ENCODE results near the gene MARK3. TPM values are rescaled to one million over a fixed set of nuclear protein-coding genes. Genes with fewer than 3 reads are reported as not detected.

Gene MARK3
- total RNA-seq, 2 donors from 2014 or later = 87.2 to 147 TPM

GRCh38 chr14:103396463-103396862 is 11.2 kb downstream of the MARK3 start:
- TF ChIP-seq POLR2A (IDR thresholded peaks at IDR 0.05) = no peak
- TF ChIP-seq CTCF (IDR thresholded peaks at IDR 0.05) = no peak
- Histone ChIP-seq H3K4me3 (no peak overlapping the region), H3K27me3 (no peaks in the 10 kb centered on the region), H3K27ac (peak overlapping the region in 2 of 4 donors; percentile 29 to 81), H3K4me1 (peaks cover 94% of the 10 kb centered on the region), H3K9me3 (no peaks in the 10 kb centered on the region), H3K36me3 (replicated peaks in 1 of 2; ENCODE audit: insufficient read depth in 1 of 2, low read depth in 2 of 2) (no peaks in the 10 kb centered on the region)
- DNase-seq (no peak), ATAC-seq (no peak)
- WGBS, 2 donors = 60 to 62% methylated on average over 2 of the region's 2 CpGs
- intact Hi-C loops (cut with DNase I) = no loop called here

- 34 to 40% methylated on average over 7 of the region's 7 CpGs for WGBS, 2 donors
- Histone ChIP-seq H3K27ac (peak overlapping the region in 3 of 4 donors; percentile 44 to 75 (median 63)), H3K36me3 (replicated peaks in 1 of 2; ENCODE audit: insufficient read depth in 1 of 2, low read depth in 2 of 2) (no peaks in the 10 kb centered on the region), H3K4me1 (peaks cover 93% of the 10 kb centered on the region), H3K4me3 (no peak overlapping the region), H3K27me3 (no peaks in the 10 kb centered on the region), H3K9me3 (no peaks in the 10 kb centered on the region)
- ATAC-seq (peak; percentile 37), DNase-seq (peak in 3 of 4 donors; percentile 37 to 50 (median 41))
- intact Hi-C loops (cut with DNase I) = no loop called here
- TF ChIP-seq CTCF (IDR thresholded peaks at IDR 0.05) (no peak), POLR2A (IDR thresholded peaks at IDR 0.05) (no peak)
Measured at GRCh38 chr14:103398427-103399195, 13.4 kb downstream of the MARK3 start.

GRCh38 chr14:103400537-103400936 is 15.3 kb downstream of the MARK3 start:
- Histone ChIP-seq H3K9me3 (no peaks in the 10 kb centered on the region), H3K4me1 (peaks cover 93% of the 10 kb centered on the region), H3K27ac (peak overlapping the region in 2 of 4 donors; percentile 19 to 75), H3K27me3 (no peaks in the 10 kb centered on the region), H3K36me3 (replicated peaks in 1 of 2; ENCODE audit: insufficient read depth in 1 of 2, low read depth in 2 of 2) (no peaks in the 10 kb centered on the region), H3K4me3 (no peak overlapping the region)
- TF ChIP-seq POLR2A (IDR thresholded peaks at IDR 0.05) (no peak), CTCF (IDR thresholded peaks at IDR 0.05) (no peak)
- 65 to 73% methylated on average over 4 of the region's 4 CpGs for WGBS, 2 donors
- ATAC-seq (no peak), DNase-seq (no peak)
- intact Hi-C loops (cut with DNase I) = no loop called here

- H3K36me3 ChIP-seq (replicated peaks in 1 of 2; ENCODE audit: insufficient read depth in 1 of 2, low read depth in 2 of 2) = no peaks in the 10 kb centered on the region
- peak overlapping the region in 3 of 4 donors; percentile 54 to 90 (median 57) for H3K27ac ChIP-seq
- DNase-seq = no peak
- H3K4me3 ChIP-seq = no peak overlapping the region
- intact Hi-C loops (cut with DNase I) = no loop called here
- ATAC-seq = no peak
- no peaks in the 10 kb centered on the region for H3K9me3 ChIP-seq
- WGBS, 2 donors = 71 to 76% methylated on average over 10 of the region's 10 CpGs
- no peak for TF ChIP-seq POLR2A (IDR thresholded peaks at IDR 0.05)
- TF ChIP-seq CTCF (IDR thresholded peaks at IDR 0.05) = no peak
- peaks cover 93% of the 10 kb centered on the region for H3K4me1 ChIP-seq
- H3K27me3 ChIP-seq = no peaks in the 10 kb centered on the region
Measured at GRCh38 chr14:103401223-103402214, 16.3 kb downstream of the MARK3 start.
